Spinal cord (tissue), 10 donors: ENCODE data around the gene COA7. TPM values are rescaled to one million over a fixed set of nuclear protein-coding genes. Genes with fewer than 3 reads are reported as not detected.
A peak's percentile ranks its signal among the peaks of the same experiment; 100 is the strongest.

ENCODE experiments used
- DNase-seq, 6 donors: peaks; one replicate each; pipeline versions ENCODE4 v3.0.0 to v3.0.0-alpha.2; 2013 to 2015; ENCODE audit warnings: low spot score in 6 of 6, low read depth in 4 of 6
- H3K27ac ChIP-seq: one replicate; pipeline ENCODE4 v1.5.1; 2013; ENCODE audit warnings: low read depth, low read length, control low read depth
- H3K27me3 ChIP-seq: one replicate; pipeline ENCODE4 v1.6.1; 2013; ENCODE audit warnings: low read length; ENCODE audit not compliant: control insufficient read depth, insufficient read depth
- H3K36me3 ChIP-seq: one replicate; pipeline ENCODE4 v1.6.1; 2013; ENCODE audit warnings: low read length; ENCODE audit not compliant: control insufficient read depth, insufficient read depth
- H3K4me1 ChIP-seq: one replicate; pipeline ENCODE4 v1.6.1; 2013; ENCODE audit warnings: low read length; ENCODE audit not compliant: control insufficient read depth, insufficient read depth
- H3K4me3 ChIP-seq: one replicate; pipeline ENCODE4 v1.5.1; 2013; ENCODE audit warnings: low read depth, low read length, control low read depth
- H3K9me3 ChIP-seq: one replicate; pipeline ENCODE4 v1.6.1; 2013; ENCODE audit warnings: low read length; ENCODE audit not compliant: control insufficient read depth, insufficient read depth
- WGBS: methylation state at CpG from one replicate; pipeline ENCODE4 v1.1.5; 2013; ENCODE audit warnings: missing lambda C conversion rate; ENCODE audit not compliant: insufficient coverage; 5-methylcytosine and 5-hydroxymethylcytosine counted together
- polyA plus RNA-seq, 2 donors: library from polyadenylated mRNA; unstranded; fragments of 120-200 nt; gene quantifications; one replicate each; pipeline ENCODE4 v1.2.1, GENCODE V29; 2013; ENCODE audit not compliant: insufficient read length in 2 of 2
- total RNA-seq, 2 donors: library from RNA; depleted of rRNA in 1 of 2; stranded (reverse); fragments of 120-200 nt in 1 of 2; fragments of >200 nt in 1 of 2; gene quantifications; one replicate each; pipeline versions ENCODE4 v1.2.3 to v1.2.4, GENCODE V29; 2013 to 2014
- donor health status: healthy.

Gene COA7
- total and polyA plus RNA-seq, 4 donors, result 11.5 to 30.0 (median 21.3) TPM

DNA sequence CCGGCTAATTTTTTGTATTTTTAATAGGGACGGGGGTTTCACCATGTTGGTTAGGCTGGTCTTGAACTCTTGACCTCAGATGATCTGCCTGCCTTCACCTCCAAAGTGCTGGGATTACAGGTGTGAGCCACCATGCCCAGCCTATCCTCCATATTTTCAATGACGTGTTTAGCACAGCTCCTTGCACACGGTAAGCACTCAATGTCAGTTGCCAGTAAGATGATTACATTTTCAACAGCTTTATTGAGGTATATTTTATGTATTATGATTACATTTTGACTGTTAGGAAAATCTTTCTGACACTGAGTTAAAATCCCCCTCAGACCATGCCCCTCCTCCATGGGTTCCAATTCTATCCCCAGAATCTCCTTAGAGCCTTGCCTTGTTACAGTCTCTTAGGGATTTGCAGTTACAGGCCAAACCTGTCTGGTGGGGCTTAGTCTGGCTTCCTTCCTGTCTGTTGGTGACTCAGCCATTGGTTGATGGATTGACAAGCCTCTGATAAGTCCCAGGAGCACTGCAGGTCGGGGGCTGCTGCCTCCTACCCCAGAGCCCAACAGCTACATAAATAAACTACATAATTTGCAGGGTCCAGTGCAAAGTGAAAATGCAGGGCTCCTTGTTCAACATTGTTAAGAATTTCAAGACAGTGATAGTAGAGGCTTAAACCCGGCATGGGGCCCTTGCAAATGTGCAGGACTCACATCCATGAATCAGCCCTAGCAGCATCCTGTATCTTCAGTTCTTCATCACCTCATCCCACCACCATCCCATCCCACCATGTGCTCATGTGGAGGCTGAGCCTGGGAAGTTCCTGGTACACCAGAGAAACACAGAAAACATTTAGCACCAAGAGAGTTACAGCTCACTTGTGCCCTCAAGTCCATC is 23.4 kb downstream of the COA7 start:
- WGBS, result 33% methylated on average over 1 of the region's 6 CpGs
- DNase-seq, result no peak
- H3K9me3 ChIP-seq, result no peaks in the 10 kb centered on the region
- H3K27me3 ChIP-seq, result no peaks in the 10 kb centered on the region
- no peak overlapping the region for H3K27ac ChIP-seq
- no peak overlapping the region for H3K4me3 ChIP-seq
- no peaks in the 10 kb centered on the region for H3K36me3 ChIP-seq
- H3K4me1 ChIP-seq, result peaks cover 3% of the 10 kb centered on the region

DNA sequence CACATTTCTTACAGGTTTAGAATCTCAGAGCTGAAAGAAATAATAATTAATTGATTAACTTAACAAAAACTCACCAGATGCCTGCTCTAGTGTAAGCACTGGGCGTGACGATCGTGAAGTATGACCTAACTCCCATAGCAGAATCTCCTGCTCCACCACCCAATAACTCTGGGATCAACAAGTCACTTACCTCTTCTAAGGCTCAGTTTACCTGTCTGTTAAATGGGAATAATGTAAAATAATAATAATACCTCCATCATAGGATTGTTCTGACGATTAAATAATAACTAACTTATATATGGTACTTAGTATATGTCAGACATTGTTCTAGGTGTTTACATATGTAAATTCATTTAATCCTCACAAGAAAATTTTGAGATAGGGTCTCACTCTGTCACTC is 24.6 kb downstream of the COA7 start:
- no peaks in the 10 kb centered on the region for H3K36me3 ChIP-seq
- no peaks in the 10 kb centered on the region for H3K27me3 ChIP-seq
- no peak for DNase-seq
- peaks cover 3% of the 10 kb centered on the region for H3K4me1 ChIP-seq
- H3K9me3 ChIP-seq, result no peaks in the 10 kb centered on the region
- no peak overlapping the region for H3K4me3 ChIP-seq
- H3K27ac ChIP-seq, result no peak overlapping the region
- WGBS, result no CpG with 5 or more reads among the region's 4 CpGs

DNA sequence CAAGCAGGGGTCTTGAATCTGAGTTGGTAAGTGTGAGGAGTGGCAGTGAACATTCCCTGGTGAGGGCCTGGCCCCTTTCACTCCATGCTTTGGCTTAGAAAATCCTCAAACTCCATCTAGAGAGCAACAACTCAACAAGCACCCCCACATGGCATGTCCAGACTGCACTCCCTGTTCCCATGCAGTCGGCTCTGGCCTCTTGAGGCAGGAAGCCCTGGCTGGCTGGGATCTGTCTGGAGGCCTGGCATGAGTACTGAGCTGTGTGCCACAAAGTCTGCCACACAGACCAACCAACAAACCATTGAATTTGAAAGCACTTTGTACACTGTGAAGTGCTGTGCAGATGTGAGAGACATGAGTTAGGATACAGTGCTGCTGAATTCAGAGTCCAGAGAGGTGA is 25.2 kb downstream of the COA7 start:
- H3K4me3 ChIP-seq, result no peak overlapping the region
- H3K9me3 ChIP-seq, result no peaks in the 10 kb centered on the region
- no peak overlapping the region for H3K27ac ChIP-seq
- DNase-seq, result peak in 1 of 6 donors; percentile 6
- no peaks in the 10 kb centered on the region for H3K36me3 ChIP-seq
- H3K4me1 ChIP-seq, result peaks cover 3% of the 10 kb centered on the region
- no peaks in the 10 kb centered on the region for H3K27me3 ChIP-seq
- WGBS, result 20% methylated on average over 1 of the region's 1 CpG

DNA sequence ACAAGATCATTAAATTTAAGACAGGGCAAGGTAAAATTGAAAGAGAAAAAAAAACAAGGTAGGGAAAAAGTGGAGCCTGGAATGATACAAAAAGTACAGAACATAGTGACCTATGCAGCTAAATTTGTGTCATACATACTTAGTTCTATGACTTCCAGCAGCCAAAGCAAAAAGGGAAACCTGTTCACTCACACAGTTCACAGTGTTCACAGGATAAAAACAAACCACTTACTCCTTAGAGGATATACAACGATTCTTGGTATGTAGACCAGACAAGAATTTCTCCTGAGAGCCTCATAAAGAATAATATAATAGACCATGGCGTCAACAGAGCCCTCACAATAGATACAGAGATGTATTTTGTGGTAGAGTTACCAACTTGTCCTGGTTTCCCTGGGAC is 27.5 kb downstream of the COA7 start:
- no CpG with 5 or more reads among the region's 2 CpGs for WGBS
- H3K27me3 ChIP-seq, result no peaks in the 10 kb centered on the region
- no peaks in the 10 kb centered on the region for H3K9me3 ChIP-seq
- H3K4me1 ChIP-seq, result no peaks in the 10 kb centered on the region
- H3K4me3 ChIP-seq, result no peak overlapping the region
- no peak for DNase-seq
- H3K36me3 ChIP-seq, result no peaks in the 10 kb centered on the region
- no peak overlapping the region for H3K27ac ChIP-seq

DNA sequence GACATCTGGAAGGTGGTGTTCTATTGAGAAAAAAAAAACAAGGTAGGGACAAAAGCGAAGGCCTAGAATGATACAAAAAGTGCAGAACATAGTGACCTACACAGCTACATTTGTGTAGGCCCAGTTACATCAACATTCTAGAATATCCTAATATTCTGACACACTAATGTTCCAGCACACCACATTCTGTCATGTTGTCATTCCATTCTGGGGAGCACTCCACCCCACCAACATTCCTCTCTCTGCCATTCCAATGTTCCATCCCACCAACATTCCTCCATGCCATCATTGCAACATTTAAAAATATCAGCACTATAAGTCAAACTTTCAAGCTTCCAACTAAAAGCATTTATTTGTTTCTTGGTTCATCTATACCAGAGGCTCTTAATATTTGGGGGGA is 28.5 kb downstream of the COA7 start:
- Histone ChIP-seq H3K4me3 (no peak overlapping the region), H3K9me3 (no peaks in the 10 kb centered on the region), H3K27me3 (no peaks in the 10 kb centered on the region), H3K27ac (no peak overlapping the region), H3K4me1 (no peaks in the 10 kb centered on the region), H3K36me3 (no peaks in the 10 kb centered on the region)
- no peak for DNase-seq
- 100% methylated on average over 1 of the region's 1 CpG for WGBS

DNA sequence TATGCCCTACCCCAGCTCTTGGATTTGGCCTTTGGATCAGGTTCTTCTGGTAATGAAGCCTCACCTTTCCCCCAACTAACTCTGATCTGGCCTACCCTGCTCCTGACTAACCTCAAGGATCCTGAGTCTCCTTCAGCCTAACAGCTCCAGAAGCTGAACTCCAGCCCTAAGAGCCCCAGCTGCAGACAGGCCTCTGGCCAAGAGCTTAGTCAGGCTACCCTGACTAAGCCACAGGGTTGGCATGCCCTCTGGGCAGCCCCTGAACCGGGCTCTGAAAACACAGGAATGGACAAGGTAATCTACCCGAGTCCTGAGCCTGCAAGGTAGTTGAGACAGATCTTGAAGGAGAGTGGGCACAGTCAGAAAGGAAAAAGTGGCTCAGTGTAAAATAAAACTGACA is 29.4 kb downstream of the COA7 start:
- 96% methylated on average over 2 of the region's 2 CpGs for WGBS
- Histone ChIP-seq H3K36me3 (no peaks in the 10 kb centered on the region), H3K4me3 (no peak overlapping the region), H3K9me3 (no peaks in the 10 kb centered on the region), H3K4me1 (no peaks in the 10 kb centered on the region), H3K27me3 (no peaks in the 10 kb centered on the region), H3K27ac (no peak overlapping the region)
- DNase-seq, result no peak

DNA sequence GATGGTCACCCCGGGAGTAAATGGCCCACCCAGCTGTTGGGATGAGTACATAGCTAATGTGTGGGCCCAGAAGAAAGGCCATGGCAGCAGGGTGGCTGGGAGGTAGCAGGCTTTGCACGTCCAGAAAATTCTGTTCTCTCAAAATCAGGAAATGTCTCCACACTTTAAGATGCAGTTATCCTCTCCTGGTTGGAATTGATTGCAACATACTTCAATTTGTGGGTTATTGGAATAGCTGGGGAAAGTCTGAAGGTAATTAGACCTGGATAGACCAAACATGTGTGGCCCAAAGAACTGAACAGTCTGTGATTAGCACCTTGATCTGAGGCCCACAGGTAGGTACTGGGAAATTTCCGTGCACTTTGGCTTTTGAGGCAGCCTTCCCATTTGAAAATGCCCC is 30.2 kb downstream of the COA7 start:
- Histone ChIP-seq H3K9me3 (no peaks in the 10 kb centered on the region), H3K4me3 (no peak overlapping the region), H3K36me3 (no peaks in the 10 kb centered on the region), H3K27ac (no peak overlapping the region), H3K4me1 (peaks cover 5% of the 10 kb centered on the region), H3K27me3 (no peaks in the 10 kb centered on the region)
- DNase-seq, result no peak
- WGBS, result 77% methylated on average over 2 of the region's 3 CpGs

DNA sequence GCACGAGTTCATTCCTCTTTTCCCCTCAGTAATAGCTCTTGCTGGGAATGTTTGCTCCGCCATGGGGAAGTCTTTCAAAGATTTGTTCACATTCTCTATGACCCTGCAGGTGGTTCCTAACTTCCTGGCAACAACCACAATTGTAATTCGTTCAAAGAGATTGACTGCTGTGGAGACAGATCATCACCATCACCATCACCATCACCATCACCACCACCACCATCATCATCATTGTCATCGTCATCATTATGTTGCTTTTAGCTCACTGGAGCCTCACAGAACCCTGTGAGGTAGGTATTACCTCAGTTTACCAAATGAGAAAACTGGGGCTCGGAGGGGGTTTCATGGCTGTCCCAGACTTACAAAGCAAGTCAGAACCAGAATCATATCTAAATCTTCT is 30.9 kb downstream of the COA7 start:
- no peak overlapping the region for H3K27ac ChIP-seq
- DNase-seq, result no peak
- 59% methylated on average over 3 of the region's 5 CpGs for WGBS
- H3K9me3 ChIP-seq, result no peaks in the 10 kb centered on the region
- no peaks in the 10 kb centered on the region for H3K27me3 ChIP-seq
- peaks cover 12% of the 10 kb centered on the region for H3K4me1 ChIP-seq
- no peak overlapping the region for H3K4me3 ChIP-seq
- no peaks in the 10 kb centered on the region for H3K36me3 ChIP-seq

DNA sequence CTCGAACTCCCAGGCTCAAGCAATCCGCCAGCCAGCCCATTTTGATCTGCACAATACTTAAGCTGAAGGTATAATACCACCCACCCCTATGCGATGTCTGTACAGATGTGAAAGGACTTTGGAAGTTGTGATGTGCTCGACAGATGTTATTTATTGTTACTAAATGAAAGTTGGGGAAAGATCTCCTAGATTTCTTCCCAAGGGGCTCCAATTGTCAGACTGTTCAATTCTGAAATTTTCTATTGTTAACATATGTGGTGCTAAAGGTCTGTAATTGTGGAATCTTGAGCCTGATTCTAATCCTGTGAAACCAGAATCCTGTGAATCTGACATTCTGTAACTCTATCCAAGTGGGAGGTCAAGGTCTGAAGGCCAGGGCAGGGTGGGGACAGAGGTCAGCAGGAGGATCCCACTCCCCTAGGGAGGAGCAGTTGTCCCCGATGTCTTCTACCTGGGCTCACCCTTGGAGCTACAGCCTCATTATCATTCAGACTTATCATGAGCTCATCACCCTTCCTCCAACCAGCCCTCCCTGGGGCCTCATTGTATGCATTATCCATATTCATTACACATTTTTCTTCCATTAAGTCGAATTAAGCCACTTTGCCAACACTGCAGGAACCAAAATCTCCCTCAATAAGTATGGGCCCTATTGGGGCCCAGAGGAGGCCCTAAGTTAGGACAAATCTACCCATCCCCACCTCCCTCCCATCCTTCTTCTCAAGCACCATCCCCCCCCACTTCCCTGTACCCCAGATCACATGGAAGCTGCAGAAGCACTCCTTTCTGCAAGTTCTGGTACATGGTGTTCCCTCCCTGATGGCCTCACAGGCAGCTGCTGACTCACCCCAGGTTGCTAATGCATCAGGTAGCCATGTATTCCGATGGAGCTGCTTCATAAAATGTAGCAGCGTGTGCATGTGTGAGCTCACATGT is 32.9 kb downstream of the COA7 start:
- WGBS, result 54% methylated on average over 4 of the region's 8 CpGs
- H3K4me3 ChIP-seq, result no peak overlapping the region
- DNase-seq, result peak in 1 of 6 donors; percentile 29
- H3K4me1 ChIP-seq, result peaks cover 14% of the 10 kb centered on the region
- H3K27ac ChIP-seq, result no peak overlapping the region
- H3K36me3 ChIP-seq, result no peaks in the 10 kb centered on the region
- H3K27me3 ChIP-seq, result no peaks in the 10 kb centered on the region
- no peaks in the 10 kb centered on the region for H3K9me3 ChIP-seq
